Stimulated activated CD4-positive, alpha-beta T cell treated with anti-CD3 and anti-CD28 coated beads, TNF-alpha, amount 100 ng/mL, for 24 hours (primary cell): ENCODE results near the gene LILRB3.
A peak's percentile ranks its signal among the peaks of the same experiment; 100 is the strongest.
"Not testable (repeated sequence)": the region's sequence is repeated elsewhere in the genome, so short reads cannot be mapped to it uniquely, and the experiment has no call there.

Experiments
- DNase-seq, 3 experiments: peaks; one replicate each; pipeline ENCODE4 v3.0.0-alpha.2; 2020; ENCODE audit warnings: low read depth in 3 of 3

The LILRB3 gene

DNA sequence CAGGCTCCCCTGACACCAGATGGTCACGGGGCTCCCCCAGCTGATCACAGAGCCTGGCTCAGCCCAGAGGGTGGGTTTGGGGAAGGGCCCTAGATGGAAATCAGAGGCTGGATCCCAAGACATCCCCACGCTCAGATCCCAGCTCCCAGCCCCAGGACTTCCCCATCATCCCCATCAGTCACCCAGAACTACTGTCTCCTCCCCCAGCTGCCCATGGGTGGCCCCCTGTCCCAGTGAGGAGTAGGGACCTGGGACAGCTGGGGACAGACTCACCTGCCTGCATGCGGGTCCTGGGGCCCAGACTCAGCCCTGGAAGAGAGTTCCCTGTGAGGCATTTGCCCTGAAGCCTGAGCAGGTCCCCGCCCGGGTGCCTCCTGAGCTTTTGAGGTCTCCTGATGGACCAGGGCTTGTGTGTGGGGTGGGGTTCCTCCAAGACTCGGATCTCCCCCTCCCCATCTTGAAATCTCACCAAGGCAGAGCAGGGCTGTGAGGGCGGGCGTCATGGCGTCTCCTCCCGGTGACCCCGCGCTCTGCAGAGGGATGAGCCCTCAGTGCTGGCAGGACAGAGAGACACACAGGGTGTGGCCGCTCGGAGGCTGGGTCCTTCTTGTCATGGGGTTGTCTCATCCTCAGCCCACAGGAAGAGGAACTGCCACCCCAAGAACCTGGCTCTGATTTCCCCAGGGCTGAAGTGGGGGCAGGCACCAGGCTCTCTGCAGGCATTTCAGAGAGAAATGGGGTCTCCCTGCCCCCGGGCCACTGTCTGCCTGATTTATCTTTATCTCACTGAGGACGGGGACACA lies at the start of gene LILRB3:
Gene LILRB3, minus strand, starts transcription at position 534 of the 803 bp plus-strand sequence. Its CDS starts 31 bp downstream, at position 503.
- DNase-seq, result not testable (repeated sequence)

DNA sequence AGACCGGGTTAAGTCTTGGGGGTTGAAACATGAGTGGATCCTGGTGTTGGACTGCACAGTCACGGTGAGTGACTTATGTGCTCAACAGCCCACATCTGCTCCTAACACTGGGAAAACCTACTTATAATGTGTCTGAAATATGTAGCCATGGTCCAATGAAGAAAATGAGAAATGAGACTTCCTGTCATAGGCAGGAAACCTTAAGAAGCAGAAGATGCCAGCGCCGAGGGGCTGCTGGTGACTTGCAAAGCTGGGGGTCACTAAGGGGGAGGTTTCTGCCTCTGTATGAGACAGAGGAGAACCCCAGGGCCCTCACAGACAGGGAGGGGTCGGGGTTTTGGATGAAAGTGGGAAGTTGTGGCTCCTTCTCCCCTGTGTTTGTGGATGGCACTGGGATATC lies 49.4 kb upstream of the LILRB3 start:
- not testable (repeated sequence) for DNase-seq

DNA sequence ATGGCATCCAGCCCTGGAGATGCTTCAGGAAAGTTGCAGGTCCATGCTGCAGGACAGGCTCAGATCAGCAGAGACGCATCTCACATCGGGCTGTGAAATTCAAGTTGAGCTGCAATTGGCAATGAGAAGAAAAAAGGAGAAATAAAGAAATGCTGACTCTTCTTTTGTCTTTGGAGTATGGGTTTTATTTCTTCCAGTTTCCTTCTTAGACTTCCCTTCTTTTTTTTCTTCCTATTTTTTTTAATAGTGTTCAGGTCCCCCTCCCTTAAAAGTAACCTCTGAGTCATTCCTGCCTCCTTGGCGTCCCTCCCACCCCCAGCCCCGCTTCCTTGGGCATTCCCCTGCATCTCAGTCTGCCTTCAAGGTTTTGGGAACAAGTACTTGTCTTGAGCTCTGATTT lies 48.8 kb upstream of the LILRB3 start:
- DNase-seq, result not testable (repeated sequence)

DNA sequence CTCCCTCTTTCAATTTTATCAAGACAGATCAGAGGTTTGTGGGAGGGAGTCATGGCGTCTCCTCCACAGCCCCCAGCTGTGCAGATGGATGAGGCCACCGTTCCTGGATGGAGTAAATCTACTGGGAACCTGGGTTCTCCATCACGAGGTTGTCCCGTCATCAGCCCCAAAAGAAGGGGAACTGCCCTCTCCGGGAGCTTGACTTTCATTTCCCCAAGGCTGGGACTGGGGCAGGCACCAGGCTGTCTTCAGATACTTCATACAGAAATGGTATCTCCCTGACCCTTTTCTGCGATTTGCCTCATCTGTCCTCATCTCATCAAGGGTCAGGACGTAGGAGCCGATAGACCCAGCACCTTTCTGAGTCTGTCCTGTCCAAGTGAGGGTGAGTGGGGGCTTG lies 48.3 kb upstream of the LILRB3 start:
- DNase-seq, result no peak

DNA sequence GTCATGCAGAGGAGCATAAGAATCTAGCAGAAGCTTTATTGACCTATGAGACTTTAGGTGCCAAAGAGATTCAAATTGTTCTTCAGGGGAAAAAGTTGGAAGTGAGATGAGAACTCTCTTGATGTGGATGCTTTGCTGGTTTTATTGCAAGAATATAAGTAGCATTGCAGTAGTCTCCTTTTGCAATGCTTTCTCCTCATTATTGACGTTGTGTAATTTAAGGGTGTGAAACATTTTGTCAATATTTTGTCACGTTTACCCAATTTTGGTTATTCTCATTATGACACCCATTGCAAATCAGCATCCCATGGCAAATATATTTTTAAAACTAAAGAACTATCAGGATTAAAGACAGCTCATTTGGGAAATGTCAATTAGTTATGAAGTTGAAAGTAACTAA lies 46.1 kb upstream of the LILRB3 start:
- no peak for DNase-seq

DNA sequence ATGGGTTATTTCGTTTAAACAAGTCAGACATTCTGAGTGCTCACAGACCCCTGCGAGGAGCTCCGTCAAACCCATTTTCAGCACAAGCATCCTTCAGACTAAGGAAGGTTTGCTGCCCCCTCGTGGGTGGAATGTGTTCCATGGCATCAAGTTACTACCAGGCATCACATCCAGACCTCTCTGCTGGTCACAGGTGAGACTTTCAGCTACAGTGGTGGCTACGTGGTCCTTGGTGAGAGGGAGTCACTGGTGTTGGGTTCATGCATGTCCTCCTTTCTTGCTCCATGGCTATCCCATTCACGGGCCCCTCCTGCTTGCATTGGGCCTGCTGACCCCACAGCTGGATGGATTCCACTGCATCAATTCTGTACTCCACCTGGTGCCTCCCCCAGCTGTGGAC lies 43.3 kb upstream of the LILRB3 start:
- peak; percentile 45 to 76 (median 47) for DNase-seq

DNA sequence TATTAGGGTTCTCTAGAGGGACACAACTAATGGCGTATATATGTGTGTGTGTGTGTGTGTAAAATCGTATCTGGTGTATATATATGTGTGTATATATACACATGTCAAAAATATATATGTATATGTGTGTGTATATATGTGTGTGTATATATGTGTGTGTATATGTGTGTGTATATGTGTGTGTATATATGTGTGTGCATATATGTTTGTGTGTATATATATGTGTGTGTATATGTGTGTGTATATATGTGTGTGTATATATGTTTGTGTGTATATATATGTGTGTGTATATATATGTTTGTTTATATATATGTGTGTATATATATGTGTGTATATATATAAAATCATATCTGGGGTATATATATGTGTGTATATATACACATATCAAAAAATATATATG lies 39.7 kb upstream of the LILRB3 start:
- DNase-seq, result no peak

DNA sequence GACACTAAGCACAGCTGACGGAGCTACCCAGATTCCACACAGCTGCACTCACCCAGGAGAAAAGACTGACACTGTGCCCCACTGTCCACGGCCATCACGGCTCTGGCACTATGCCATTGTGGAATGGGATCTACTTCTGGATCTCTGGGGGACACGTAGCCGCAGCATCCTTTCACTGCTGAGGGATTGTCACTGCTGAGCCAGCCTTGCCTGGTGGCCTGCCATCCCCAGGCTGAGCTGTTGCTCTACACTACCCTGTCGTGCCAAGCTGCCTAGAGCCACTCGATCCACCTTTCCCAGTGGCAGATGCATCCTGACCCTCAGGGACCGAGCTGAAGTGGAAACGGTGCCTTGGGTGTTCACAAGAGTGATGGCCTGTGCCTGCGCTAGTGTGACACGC lies 39.3 kb upstream of the LILRB3 start:
- no peak for DNase-seq

DNA sequence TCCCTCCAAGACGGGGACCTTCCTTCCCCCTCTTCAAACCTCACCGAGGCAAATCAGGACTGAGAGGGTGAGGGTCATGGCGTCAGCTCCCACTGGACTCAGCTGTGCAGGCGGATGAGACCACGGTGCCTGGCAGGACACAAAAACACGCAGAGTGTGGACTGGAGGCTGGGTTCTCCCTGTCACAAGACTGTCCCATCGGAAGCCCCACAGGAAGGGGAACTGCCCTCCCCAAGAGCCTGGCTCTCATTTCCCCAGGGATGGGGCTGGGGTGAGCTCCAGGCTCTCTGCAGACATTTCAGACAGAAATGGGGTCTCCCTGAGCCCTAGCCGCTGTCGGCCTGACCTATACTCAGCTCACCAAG lies 34.3 kb upstream of the LILRB3 start, which contains the start of gene LILRB5:
Gene LILRB5, minus strand, starts transcription at position 158 of the 365 bp plus-strand sequence. Its CDS starts 80 bp downstream, at position 78.
- no peak for DNase-seq

DNA sequence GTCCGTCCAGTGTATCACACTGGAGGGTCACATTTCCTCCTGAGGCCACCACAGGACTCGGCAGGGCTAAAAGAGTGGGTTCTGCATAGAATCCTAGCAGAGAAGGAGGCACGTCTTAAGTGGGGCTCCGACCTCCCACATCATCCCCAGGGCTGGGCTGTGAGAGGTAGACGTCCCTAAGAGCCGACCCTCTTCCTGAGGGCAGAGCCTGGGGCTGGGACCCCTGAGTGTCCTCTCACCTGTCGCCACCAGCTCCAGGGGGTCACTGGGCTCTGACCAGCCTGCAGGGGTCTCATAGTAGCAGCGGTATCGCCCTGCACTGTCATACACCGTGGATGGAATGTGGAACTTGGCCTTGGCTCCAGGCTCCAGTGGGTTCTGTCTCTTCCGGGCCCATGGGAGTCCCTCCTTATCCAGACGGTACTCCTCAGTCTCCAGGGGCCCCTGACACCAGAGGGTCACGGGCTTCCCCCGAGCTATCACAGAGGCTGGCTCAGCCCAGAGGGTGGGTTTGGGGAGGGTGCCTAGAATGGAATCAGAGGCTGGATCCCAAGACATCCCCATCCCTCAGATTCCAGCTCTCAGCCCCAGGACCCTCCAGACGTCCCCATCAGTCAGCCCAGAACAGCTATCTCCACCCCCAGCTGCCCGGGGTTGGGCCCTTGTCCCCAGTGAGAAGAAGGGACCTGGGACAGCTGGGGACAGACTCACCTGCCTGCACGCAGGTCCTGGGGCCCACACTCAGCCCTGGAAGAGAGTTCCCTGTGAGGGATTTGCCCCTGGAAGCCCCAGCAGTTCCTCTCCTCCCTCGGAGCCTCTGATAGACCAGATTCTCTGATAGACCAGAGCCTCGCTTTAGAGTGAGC lies 33.7 kb upstream of the LILRB3 start:
- DNase-seq, result no peak

DNA sequence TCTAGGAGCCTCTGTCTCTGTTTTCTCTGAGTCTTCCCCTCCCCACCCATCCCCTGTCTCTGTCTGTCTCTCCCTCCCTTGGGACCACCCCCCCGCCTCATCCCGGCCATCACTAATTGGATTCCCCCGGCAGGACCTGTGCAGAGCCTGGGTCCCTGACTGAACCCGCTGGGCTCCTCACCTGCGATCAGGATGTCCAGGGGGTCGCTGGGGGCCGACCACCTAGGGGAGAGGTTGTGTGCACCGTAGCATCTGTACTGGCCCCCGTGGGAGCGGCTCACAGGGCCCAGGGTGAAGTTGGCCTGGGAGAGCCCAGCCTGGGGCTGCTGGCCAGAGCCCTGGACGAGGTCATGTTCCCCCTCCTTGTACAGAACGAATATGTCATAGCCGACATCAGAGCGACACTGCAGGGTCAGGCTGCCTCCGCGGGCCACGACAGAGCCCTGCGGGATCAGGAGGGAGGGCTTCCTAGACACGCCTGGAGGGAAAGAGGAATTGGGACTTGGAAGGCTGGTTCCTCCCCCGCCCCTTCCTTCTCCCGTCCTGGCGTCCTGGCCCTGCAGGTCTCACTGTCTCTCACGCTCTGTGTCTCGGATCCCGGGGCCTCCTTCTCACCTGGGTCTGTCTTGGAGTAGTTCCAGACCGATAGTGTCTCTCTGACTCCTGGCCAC lies 32.4 kb upstream of the LILRB3 start:
- no peak for DNase-seq

DNA sequence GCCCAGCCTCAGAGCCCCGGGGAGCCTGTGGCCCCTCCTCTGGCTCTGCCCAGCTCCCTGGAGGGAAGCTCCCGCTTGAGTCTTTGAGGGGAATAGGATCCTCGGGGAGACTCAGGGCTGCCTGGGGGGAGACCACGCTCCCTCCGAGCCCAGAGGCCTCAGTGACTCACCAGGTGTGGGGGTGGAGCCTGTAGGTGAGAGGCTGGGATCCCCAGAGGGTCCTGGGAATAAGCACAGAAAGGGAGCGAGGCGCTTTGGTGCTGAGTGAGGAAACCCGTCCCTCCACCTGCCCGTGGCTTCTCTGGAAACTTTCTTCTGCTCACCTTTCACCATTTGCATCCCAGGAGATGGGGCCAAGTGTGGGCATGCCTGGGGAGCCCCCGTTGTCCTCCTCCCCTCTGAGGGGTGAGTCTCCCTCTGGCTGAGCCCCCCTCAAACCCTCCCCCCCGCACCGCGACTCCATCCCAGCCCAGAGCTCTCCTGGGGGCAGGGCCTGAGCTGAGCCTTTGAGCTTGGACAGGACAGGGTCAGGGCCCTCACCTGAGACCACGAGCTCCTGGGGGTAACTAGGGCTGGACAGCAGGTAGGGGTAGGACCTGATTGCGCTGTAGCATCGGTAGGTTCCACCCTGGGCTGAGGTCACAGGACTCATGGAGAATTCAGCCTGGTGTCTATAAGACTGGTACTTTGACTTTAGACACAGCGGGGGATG lies 31.5 kb upstream of the LILRB3 start:
- no peak for DNase-seq

DNA sequence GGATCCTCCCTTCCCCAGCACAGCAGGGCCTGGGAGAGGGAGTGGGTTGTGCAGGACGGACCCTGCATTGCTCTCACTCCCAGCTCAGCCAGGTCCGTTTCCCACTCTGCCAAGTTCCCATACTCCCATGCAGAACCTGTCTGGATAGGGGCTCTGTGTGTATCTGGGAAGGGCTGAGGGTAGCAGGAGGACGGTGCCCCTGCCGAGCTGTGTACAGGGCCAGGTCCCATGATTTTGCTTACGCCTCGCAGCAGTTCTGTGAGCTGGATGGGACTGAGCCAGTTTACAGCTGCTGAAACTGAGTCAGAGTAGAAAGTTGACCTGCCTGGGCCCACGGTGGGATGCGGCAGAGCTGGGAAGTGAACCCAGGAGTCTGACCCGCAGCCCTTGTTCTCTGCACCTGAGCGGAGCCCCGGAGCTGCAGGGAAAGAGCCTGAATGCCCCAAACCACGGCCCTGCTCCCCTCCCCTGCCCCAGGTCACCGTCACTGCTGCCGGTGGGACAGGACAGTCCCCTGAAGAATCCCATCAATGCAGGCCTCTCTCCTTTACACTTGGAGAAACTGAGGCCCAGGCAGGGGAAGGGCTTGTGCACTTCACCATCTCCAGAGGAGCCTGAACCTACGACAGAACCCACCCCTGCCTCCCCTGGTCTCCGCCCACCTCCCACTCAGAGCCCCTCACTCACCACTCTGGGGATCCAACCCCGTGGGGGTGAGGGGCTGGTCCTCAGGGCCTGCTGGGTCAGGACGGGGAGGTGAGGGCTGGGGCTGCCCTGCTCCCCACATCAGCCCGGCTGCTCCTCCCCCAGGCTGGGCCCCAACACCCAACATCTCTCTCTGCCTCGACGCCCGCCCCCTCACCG lies 30.8 kb upstream of the LILRB3 start:
- DNase-seq, result no peak

DNA sequence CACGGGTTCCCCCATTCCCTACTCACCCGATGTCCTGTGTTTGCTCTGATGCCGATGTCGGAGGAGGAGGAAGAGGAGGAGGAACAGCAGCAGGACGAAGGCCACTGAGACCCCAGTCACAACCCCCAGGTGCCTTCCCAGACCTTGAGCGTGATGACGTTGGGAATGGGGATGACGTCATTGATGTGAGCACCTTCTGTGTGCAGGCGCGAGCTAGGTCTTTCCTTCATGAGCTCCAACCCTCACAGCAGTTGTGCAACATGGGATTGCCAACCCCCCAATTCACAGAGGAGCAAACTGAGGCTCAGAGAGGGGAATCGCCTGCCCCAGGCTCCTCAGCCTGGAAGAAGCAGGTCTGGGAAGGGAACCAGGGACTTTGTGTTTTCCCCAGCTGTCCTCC lies 30.0 kb upstream of the LILRB3 start:
- no peak for DNase-seq

DNA sequence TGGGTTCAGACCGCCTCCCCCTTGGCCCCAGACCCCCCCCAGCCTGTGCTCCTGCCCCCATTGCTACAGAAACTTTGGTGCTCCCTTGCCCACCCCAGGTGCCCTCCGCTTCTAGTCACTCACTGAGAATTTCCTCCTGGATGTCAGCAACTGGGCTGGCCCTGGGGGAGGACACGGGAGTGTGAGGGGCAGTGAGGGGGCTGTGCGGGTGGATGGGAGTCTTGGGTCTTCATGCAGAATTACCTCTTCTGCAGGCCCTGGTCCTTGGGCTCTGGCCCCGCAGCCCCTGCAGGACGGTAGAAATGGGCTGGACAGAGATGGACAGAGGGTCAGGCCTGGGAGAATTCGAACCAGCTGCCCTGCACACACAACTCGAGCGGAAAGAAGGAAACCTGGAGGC lies 29.4 kb upstream of the LILRB3 start:
- no peak for DNase-seq

DNA sequence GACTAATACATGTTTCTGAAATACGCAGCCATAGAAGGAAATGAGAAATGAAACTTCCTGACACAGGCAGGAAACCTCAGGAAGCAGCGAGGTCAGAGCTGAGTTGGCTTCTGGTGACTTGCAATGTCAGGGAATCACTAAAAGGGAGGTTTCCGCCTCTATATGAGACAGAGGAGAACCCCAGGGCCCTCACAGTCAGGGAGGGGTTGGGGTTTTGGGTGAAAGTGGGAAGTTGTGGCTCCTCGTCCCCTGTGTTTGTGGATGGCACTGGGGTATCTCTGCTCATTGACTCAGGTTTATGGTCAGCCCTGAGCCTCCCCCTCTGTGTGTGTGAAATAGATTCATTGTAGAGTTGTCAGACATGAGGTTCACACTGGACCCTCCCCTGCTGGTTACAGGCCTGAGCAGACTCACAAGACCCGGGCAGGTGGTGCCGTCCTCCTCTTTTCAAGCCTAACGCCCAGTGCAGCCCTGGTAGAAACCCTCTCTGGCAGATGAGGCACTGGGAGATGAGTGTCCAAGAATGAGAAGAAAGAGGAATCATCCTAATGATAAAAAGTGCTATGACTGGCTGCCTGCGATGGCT lies 25.3 kb upstream of the LILRB3 start:
- DNase-seq, result peak; percentile 5 to 43 (median 12)

DNA sequence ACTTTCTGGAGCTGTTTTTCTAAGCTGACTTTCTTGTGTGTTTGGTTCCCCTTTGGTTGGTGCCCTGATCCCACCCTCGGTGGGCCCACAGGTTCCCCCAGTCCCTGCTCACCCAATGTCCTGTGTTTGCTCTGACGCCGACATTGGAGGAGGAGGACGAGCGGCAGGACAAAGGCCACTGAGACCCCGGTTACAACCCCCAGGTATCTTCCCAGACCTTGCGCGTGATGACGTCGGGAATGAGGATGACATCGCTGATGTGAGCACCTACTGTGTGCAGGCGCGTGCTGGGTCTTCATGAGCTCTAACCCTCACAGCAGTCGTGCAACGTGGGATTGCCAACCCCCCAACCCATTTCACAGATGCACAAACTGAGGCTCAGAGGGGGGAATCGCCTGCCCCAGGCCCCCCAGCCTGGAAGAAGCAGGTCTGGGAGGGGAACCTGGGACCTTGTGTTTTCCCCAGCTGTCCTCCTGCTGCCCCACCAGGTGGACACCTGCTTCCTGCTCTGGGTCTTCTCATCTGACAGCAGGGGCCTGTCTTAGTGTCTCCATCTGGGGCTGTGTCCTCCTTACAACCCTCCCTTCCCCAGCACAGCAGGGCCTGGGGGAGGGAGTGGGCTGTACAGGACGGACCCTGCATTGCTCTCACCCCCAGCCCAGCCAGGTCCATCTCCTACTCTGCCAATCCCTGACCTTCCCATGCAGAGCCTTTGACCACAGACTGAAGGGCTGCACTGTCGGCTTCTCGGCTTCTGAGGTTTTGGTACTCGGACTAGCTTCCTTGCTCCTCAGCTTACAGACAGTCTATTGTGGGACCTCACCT lies 24.5 kb upstream of the LILRB3 start:
- DNase-seq, result no peak

DNA sequence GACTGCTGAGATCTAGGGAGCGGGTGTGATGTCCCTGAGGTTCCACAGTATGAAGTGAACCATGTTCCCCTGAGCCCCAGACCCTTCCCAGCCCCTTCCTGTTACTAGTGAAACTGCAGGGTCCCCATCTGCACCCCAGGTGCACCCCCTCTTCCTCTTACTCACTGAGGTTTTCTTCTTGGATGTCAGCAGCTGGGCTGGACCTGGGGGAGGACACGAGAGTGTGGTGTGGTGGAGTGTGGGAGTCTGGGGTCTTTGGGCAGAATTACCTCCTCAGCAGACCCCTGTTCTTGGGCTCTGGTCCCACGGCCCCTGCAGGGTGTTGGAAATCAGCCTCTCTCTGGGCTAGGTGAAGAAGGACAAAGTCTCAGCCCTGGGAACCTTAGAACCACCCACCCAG lies 23.1 kb upstream of the LILRB3 start:
- no peak for DNase-seq

DNA sequence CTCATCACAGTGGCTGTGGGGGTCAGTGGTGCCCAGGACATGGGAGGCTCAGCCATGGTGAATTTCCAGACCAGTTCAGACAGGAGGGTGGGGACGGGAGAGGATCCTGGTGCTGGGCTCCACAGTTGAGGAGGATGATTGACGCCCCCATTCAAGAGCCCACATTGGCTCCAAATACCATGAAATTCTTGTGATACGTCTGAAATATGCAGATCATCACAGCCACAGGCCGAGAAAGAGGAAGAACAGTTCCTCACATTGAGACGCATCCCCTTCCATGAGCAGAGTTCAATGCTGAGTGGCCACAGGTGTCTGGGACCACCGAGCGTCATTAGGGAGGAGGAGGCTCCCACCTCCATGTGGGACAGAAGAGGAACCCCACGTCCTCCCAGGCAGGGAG lies 21.0 kb upstream of the LILRB3 start:
- DNase-seq, result not testable (repeated sequence)
